ENCODE measurements around the gene TNFRSF25. TPM values are rescaled to one million over a fixed set of nuclear protein-coding genes. Genes with fewer than 3 reads are reported as not detected.

The TNFRSF25 gene
- total and polyA plus RNA-seq, 2 of the 8 experiments (the other 6 are each of a cell fraction or from before 2014, with no cell fraction given), result 10.7 to 19.5 TPM

DNA sequence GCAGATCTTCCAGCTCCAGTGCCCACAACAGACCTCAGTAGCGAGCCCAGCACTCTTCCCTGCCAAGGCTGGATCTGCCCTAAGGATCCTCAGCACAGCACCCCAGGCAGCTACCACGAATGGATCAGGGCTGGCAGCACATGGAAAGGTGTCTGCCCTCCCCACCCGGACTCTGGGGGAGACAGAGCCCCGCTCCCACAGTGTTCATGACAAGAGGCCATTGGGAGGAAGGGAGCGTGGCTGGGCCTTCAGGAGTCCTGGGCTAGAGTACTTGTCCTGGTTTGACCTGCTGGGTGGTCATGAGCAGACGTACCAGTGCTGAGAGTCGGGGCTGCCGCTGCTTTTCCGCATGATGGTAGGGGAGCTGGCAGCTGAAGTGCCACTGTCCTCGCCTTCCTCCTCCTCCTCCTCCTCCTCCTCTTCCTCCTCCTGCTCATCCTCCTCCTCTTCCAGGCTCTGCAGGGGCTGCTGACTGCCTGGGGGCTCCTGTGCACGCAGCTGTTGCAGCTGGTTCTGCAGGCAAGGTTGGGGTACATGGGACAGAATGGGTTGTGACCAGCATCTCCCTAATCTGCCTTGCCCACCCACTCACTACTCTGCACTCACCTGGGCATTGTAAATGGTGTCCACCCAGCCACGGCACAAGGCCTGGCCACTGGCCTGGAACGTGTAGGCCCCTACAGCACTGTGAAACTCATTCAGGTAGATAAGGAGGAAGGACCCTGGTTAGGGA, 2.9 kb upstream of the TNFRSF25 start (continued):
- TF ChIP-seq RNF2 (IDR thresholded peaks at IDR 0.05; ENCODE audit: borderline replicate concordance, low read depth, low read length, missing control alignments, poor library complexity, severe bottlenecking), result no peak
- no peak for TF ChIP-seq EZH2 (IDR thresholded peaks at IDR 0.05; ENCODE audit: low read depth, low read length, severe bottlenecking)
- TF ChIP-seq, protein P1, sequence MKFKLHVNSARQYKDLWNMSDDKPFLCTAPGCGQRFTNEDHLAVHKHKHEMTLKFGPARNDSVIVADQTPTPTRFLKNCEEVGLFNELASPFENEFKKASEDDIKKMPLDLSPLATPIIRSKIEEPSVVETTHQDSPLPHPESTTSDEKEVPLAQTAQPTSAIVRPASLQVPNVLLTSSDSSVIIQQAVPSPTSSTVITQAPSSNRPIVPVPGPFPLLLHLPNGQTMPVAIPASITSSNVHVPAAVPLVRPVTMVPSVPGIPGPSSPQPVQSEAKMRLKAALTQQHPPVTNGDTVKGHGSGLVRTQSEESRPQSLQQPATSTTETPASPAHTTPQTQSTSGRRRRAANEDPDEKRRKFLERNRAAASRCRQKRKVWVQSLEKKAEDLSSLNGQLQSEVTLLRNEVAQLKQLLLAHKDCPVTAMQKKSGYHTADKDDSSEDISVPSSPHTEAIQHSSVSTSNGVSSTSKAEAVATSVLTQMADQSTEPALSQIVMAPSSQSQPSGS (IDR thresholded peaks at IDR 0.05; ENCODE audit: low read length), result no peak
- TF ChIP-seq CBX8 (IDR thresholded peaks at IDR 0.05; ENCODE audit: borderline replicate concordance, low read depth, low read length), result no peak
- no peak for TF ChIP-seq JUND (IDR thresholded peaks at IDR 0.05; ENCODE audit: low read length)
- TF ChIP-seq SIN3A (conservative IDR thresholded peaks at IDR 0.05 in 1 of 2, IDR thresholded peaks at IDR 0.05 in 1 of 2; ENCODE audit: low read depth in 1 of 2, low read length in 2 of 2), result no peak
- no peak for TF ChIP-seq BRCA1 (IDR thresholded peaks at IDR 0.05; ENCODE audit: low read depth, low read length)
- no peak for TF ChIP-seq GABPA (IDR thresholded peaks at IDR 0.05; ENCODE audit: borderline replicate concordance, insufficient read depth, low read length)

Data from H1 (cell line).